ENCODE results near the gene PRUNE2.

- TF ChIP-seq CTCF (IDR thresholded peaks at IDR 0.05) (no peak), POLR2A (IDR thresholded peaks at IDR 0.05) (no peak)
Observed at GRCh38 chr9:76583256-76583655, 322.7 kb downstream of the PRUNE2 start.
